NCI-H1436 treated with DMSO at 0.1 percent for 48 hours (cell line): ENCODE results near the gene SASH3.
A peak's percentile ranks its signal among the peaks of the same experiment; 100 is the strongest.

Experiments
- DNase-seq: peaks from one replicate; lab custom pipeline; 2025; lab: John Stamatoyannopoulos, UW

Gene SASH3

GRCh38 chrX:129808829-129809796, 29.4 kb downstream of the SASH3 start:
- DNase-seq: no peak

- no peak for DNase-seq
Measured at GRCh38 chrX:129813662-129814368, 34.1 kb downstream of the SASH3 start.

- DNase-seq: no peak
Measured at GRCh38 chrX:129818123-129818522, 38.4 kb downstream of the SASH3 start.

- DNase-seq: peak; percentile 4
Measured at GRCh38 chrX:129823115-129823514, 43.4 kb downstream of the SASH3 start.

- DNase-seq: no peak
Measured at GRCh38 chrX:129823522-129823921, 43.8 kb downstream of the SASH3 start.

- DNase-seq: no peak
Measured at GRCh38 chrX:129824620-129825019, 44.9 kb downstream of the SASH3 start.

GRCh38 chrX:129825746-129826505, 46.2 kb downstream of the SASH3 start:
- DNase-seq: no peak

GRCh38 chrX:129830494-129830893, 50.7 kb downstream of the SASH3 start:
- no peak for DNase-seq

GRCh38 chrX:129831091-129831885, 51.5 kb downstream of the SASH3 start:
- no peak for DNase-seq

- DNase-seq: no peak
Measured at GRCh38 chrX:129833153-129833990, 53.6 kb downstream of the SASH3 start.

- no peak for DNase-seq
Measured at GRCh38 chrX:129836827-129837226, 57.1 kb downstream of the SASH3 start.

- no peak for DNase-seq
Measured at GRCh38 chrX:129840344-129840743, 60.6 kb downstream of the SASH3 start.

- DNase-seq: no peak
Measured at GRCh38 chrX:129842510-129843208, 62.9 kb downstream of the SASH3 start.

GRCh38 chrX:129843209-129843458, 63.4 kb downstream of the SASH3 start:
- no peak for DNase-seq

GRCh38 chrX:129843459-129844306, 63.9 kb downstream of the SASH3 start, which contains the start of gene ZDHHC9:
Gene ZDHHC9 (minus strand): TSS chrX:129843886. CDS start chrX:129841945, 1,941 bp downstream.
- DNase-seq: peak; percentile 63
